Stimulated activated naive B cell treated with anti-CD40 and anti-IgM and Interleukin-4, amounts not matched to agents 10 μg/mL and 1 μg/mL and 100 μg/mL, for 72 hours (primary cell): ENCODE data around the gene CCL17.

Experiments
- ATAC-seq, 2 donors: fragments of 150-1000 bp; cut with Tn5 transposase; replicated peaks; 2 replicates each; pipeline ENCODE4 v1.10.0; 2021; ENCODE audit warnings: moderate library complexity in 1 of 2
- DNase-seq: peaks from one replicate; pipeline ENCODE4 v3.0.0; 2021
- H3K27ac Mint-ChIP-seq: one replicate; pipeline ENCODE4 v1.8.0; 2022; ENCODE audit warnings: mild to moderate bottlenecking, mixed read lengths
- H3K27me3 Mint-ChIP-seq, 2 donors: one replicate each; pipeline ENCODE4 v1.8.0; 2022; ENCODE audit warnings: mixed read lengths in 2 of 2
- H3K36me3 Mint-ChIP-seq, 2 donors: one replicate each; pipeline ENCODE4 v1.8.0; 2022; ENCODE audit warnings: mixed read lengths in 2 of 2, mild to moderate bottlenecking in 1 of 2
- H3K4me1 Mint-ChIP-seq, 2 donors: one replicate each; pipeline ENCODE4 v1.8.0; 2022; ENCODE audit warnings: mixed read lengths in 2 of 2, mild to moderate bottlenecking in 1 of 2
- H3K4me3 Mint-ChIP-seq, 2 donors: one replicate each; pipeline ENCODE4 v1.8.0; 2022; ENCODE audit warnings: mild to moderate bottlenecking in 2 of 2, mixed read lengths in 2 of 2, moderate library complexity in 1 of 2
- H3K9me3 Mint-ChIP-seq, 2 donors: one replicate each; pipeline ENCODE4 v1.8.0; 2022; ENCODE audit warnings: mixed read lengths in 2 of 2, mild to moderate bottlenecking in 1 of 2

Gene CCL17

GRCh38 chr16:57403965-57404817, at the start of gene CCL17:
CCL17 (plus strand) TSS chr16:57404767; CDS start chr16:57413933, 9,166 bp downstream.
- peaks cover 0 to 5% of the 10 kb centered on the region in 2 donors for H3K27me3 Mint-ChIP-seq
- DNase-seq (no peak), ATAC-seq (no peak)
- peaks cover 40 to 46% of the 10 kb centered on the region in 2 donors for H3K4me1 Mint-ChIP-seq
- no peak within 1 kb of the TSS for H3K4me3 Mint-ChIP-seq
- peak within 1 kb of the TSS; percentile 84 for H3K27ac Mint-ChIP-seq
- H3K36me3 Mint-ChIP-seq: peaks cover 2 to 4% of the 10 kb centered on the region in 2 donors
- peaks cover 0 to under 1% of the 10 kb centered on the region in 2 donors for H3K9me3 Mint-ChIP-seq

- DNase-seq (no peak), ATAC-seq (no peak)
- Mint-ChIP-seq H3K27me3 (no peaks in the 10 kb centered on the region), H3K9me3 (no peaks in the 10 kb centered on the region), H3K4me3 (no peak overlapping the region), H3K4me1 (peaks cover 51 to 73% of the 10 kb centered on the region in 2 donors), H3K27ac (peak overlapping the region; percentile 81), H3K36me3 (peaks cover 24 to 30% of the 10 kb centered on the region in 2 donors)
Observed at GRCh38 chr16:57355898-57356414, 48.6 kb upstream of the CCL17 start.

GRCh38 chr16:57356547-57356946, 48.0 kb upstream of the CCL17 start:
- Mint-ChIP-seq H3K9me3 (no peaks in the 10 kb centered on the region), H3K27me3 (no peaks in the 10 kb centered on the region), H3K36me3 (peaks cover 29 to 36% of the 10 kb centered on the region in 2 donors), H3K4me1 (peaks cover 53 to 76% of the 10 kb centered on the region in 2 donors), H3K27ac (peak overlapping the region; percentile 81), H3K4me3 (no peak overlapping the region)
- ATAC-seq: no peak
- DNase-seq: no peak

GRCh38 chr16:57357330-57358085, 47.1 kb upstream of the CCL17 start:
- Mint-ChIP-seq H3K9me3 (no peaks in the 10 kb centered on the region), H3K27ac (peak overlapping the region; percentile 96), H3K4me1 (peaks cover 47 to 72% of the 10 kb centered on the region in 2 donors), H3K36me3 (peaks cover 34 to 40% of the 10 kb centered on the region in 2 donors), H3K4me3 (peak overlapping the region; percentile 78 to 92), H3K27me3 (no peaks in the 10 kb centered on the region)
- ATAC-seq: peak; percentile 76 to 78
- peak; percentile 89 for DNase-seq

- H3K27me3 Mint-ChIP-seq: no peaks in the 10 kb centered on the region
- ATAC-seq: peak; percentile 30 to 48
- H3K4me3 Mint-ChIP-seq: peak overlapping the region; percentile 78 to 92
- no peak for DNase-seq
- H3K4me1 Mint-ChIP-seq: peaks cover 42 to 69% of the 10 kb centered on the region in 2 donors
- H3K27ac Mint-ChIP-seq: peak overlapping the region; percentile 96
- peaks cover 39 to 43% of the 10 kb centered on the region in 2 donors for H3K36me3 Mint-ChIP-seq
- no peaks in the 10 kb centered on the region for H3K9me3 Mint-ChIP-seq
Observed at GRCh38 chr16:57358086-57358420, 46.5 kb upstream of the CCL17 start.

- ATAC-seq: peak; percentile 78 to 79
- peaks cover 45 to 70% of the 10 kb centered on the region in 2 donors for H3K4me1 Mint-ChIP-seq
Observed at GRCh38 chr16:57358527-57359095, 46.0 kb upstream of the CCL17 start, which contains the start of gene CCL22. CCL22 (plus strand) TSS chr16:57358783; CDS start chr16:57358817, 34 bp downstream.

GRCh38 chr16:57360321-57360935, 44.1 kb upstream of the CCL17 start:
- H3K4me1 Mint-ChIP-seq: peaks cover 48 to 78% of the 10 kb centered on the region in 2 donors
- H3K27me3 Mint-ChIP-seq: no peaks in the 10 kb centered on the region
- no peaks in the 10 kb centered on the region for H3K9me3 Mint-ChIP-seq
- H3K36me3 Mint-ChIP-seq: peaks cover 62 to 65% of the 10 kb centered on the region in 2 donors
- peak overlapping the region; percentile 78 to 92 for H3K4me3 Mint-ChIP-seq
- H3K27ac Mint-ChIP-seq: peak overlapping the region; percentile 92
- DNase-seq: no peak
- ATAC-seq: no peak

More at GRCh38 chr16:57358527-57359095, 46.0 kb upstream of the CCL17 start, which contains the start of gene CCL22:
- Mint-ChIP-seq H3K36me3 (peaks cover 45 to 49% of the 10 kb centered on the region in 2 donors), H3K27me3 (no peaks in the 10 kb centered on the region), H3K27ac (peak within 1 kb of the TSS; percentile 96), H3K9me3 (no peaks in the 10 kb centered on the region), H3K4me3 (peak within 1 kb of the TSS; percentile 78 to 92)
- peak; percentile 85 for DNase-seq

GRCh38 chr16:57361404-57361803, 43.2 kb upstream of the CCL17 start:
- peaks cover 48 to 78% of the 10 kb centered on the region in 2 donors for H3K4me1 Mint-ChIP-seq
- peak overlapping the region; percentile 78 to 92 for H3K4me3 Mint-ChIP-seq
- no peaks in the 10 kb centered on the region for H3K9me3 Mint-ChIP-seq
- H3K27ac Mint-ChIP-seq: peak overlapping the region; percentile 92
- DNase-seq (no peak), ATAC-seq (no peak)
- peaks cover 65 to 73% of the 10 kb centered on the region in 2 donors for H3K36me3 Mint-ChIP-seq
- H3K27me3 Mint-ChIP-seq: no peaks in the 10 kb centered on the region

GRCh38 chr16:57364143-57364542, 40.4 kb upstream of the CCL17 start:
- no peak for DNase-seq
- Mint-ChIP-seq H3K27ac (peak overlapping the region; percentile 92), H3K27me3 (peaks cover 0 to 3% of the 10 kb centered on the region in 2 donors), H3K9me3 (peaks cover 0 to 1% of the 10 kb centered on the region in 2 donors), H3K4me1 (peaks cover 43 to 79% of the 10 kb centered on the region in 2 donors), H3K4me3 (peak overlapping the region; percentile 76 to 78), H3K36me3 (peaks cover 63 to 80% of the 10 kb centered on the region in 2 donors)
- ATAC-seq: no peak

GRCh38 chr16:57366544-57367040, 38.0 kb upstream of the CCL17 start:
- Mint-ChIP-seq H3K4me3 (peak overlapping the region; percentile 61 to 69), H3K27me3 (peaks cover 0 to 3% of the 10 kb centered on the region in 2 donors), H3K9me3 (peaks cover 0 to 1% of the 10 kb centered on the region in 2 donors), H3K36me3 (peaks cover 43 to 63% of the 10 kb centered on the region in 2 donors), H3K27ac (peak overlapping the region; percentile 92), H3K4me1 (peaks cover 42 to 74% of the 10 kb centered on the region in 2 donors)
- peak; percentile 35 to 46 for ATAC-seq
- no peak for DNase-seq

- peaks cover 0 to 1% of the 10 kb centered on the region in 2 donors for H3K9me3 Mint-ChIP-seq
- H3K27ac Mint-ChIP-seq: peak overlapping the region; percentile 92
- peak; percentile 52 for DNase-seq
Observed at GRCh38 chr16:57367116-57367752, 37.3 kb upstream of the CCL17 start.

GRCh38 chr16:57371494-57372371, 32.8 kb upstream of the CCL17 start:
- ATAC-seq (no peak), DNase-seq (no peak)
- peaks cover 50 to 76% of the 10 kb centered on the region in 2 donors for H3K4me1 Mint-ChIP-seq
- no peak overlapping the region for H3K27ac Mint-ChIP-seq
- H3K36me3 Mint-ChIP-seq: peaks cover 9 to 20% of the 10 kb centered on the region in 2 donors
- H3K27me3 Mint-ChIP-seq: peaks cover 0 to 3% of the 10 kb centered on the region in 2 donors
- peaks cover 0 to 1% of the 10 kb centered on the region in 2 donors for H3K9me3 Mint-ChIP-seq
- no peak overlapping the region for H3K4me3 Mint-ChIP-seq

More at GRCh38 chr16:57367116-57367752, 37.3 kb upstream of the CCL17 start:
- H3K4me3 Mint-ChIP-seq: peak overlapping the region; percentile 61 to 69
- H3K4me1 Mint-ChIP-seq: peaks cover 41 to 70% of the 10 kb centered on the region in 2 donors
- peak; percentile 20 to 28 for ATAC-seq
- H3K36me3 Mint-ChIP-seq: peaks cover 38 to 58% of the 10 kb centered on the region in 2 donors
- peaks cover 0 to 3% of the 10 kb centered on the region in 2 donors for H3K27me3 Mint-ChIP-seq
